ENCODE data around the gene NMNAT2. TPM values are rescaled to one million over a fixed set of nuclear protein-coding genes. Genes with fewer than 3 reads are reported as not detected.

The NMNAT2 gene
- total RNA-seq, 1 experiment from 2014 or later = 11.4 TPM

GRCh38 chr1:183304440-183305107, 113.6 kb downstream of the NMNAT2 start:
- H3T11ph ChIP-seq (ENCODE audit: low read length) = no peak overlapping the region
- H3K23me2 ChIP-seq (ENCODE audit: insufficient read length, low read depth, low read length, poor library complexity, severe bottlenecking) = no peaks in the 10 kb centered on the region
- H3K27ac ChIP-seq (ENCODE audit: insufficient read length, low read depth, low read length) = no peak overlapping the region
- H4K20me1 ChIP-seq (ENCODE audit: control insufficient read depth, insufficient read depth, insufficient read length) = no peaks in the 10 kb centered on the region
- no peaks in the 10 kb centered on the region for H3K9me3 ChIP-seq (ENCODE audit: control insufficient read depth, low read depth, low read length)
- H2BK15ac ChIP-seq (ENCODE audit: low read depth, low read length) = no peak overlapping the region; the same call in 1 of the 2 replicates
- no peak overlapping the region for H3K4me2 ChIP-seq (ENCODE audit: insufficient read depth, insufficient read length, low read length)
- Mint-ChIP-seq H3K36me3 (ENCODE audit: insufficient read depth in 1 of 3, low read depth in 3 of 3) (no peaks in the 10 kb centered on the region; a peak in 2 of 7 replicates), H3K4me3 (no peak overlapping the region), H3K27ac (peak overlapping the region in 2 of 3 experiments; percentile 2 to 38; a peak in 2 of 7 replicates), H3K4me1 (peaks cover 34 to 40% of the 10 kb centered on the region in 2 experiments), H3K9me3 (no peaks in the 10 kb centered on the region; a peak in 1 of 5 replicates), H3K27me3 (ENCODE audit: low read depth) (peaks cover 2% of the 10 kb centered on the region; the same call in 1 of the 2 replicates)
- H2BK120ac ChIP-seq (ENCODE audit: low read depth, low read length, poor library complexity, severe bottlenecking) = no peak overlapping the region
- no peak overlapping the region for H3K9ac ChIP-seq (ENCODE audit: extremely low read depth, insufficient read length, low read length)
- H2BK12ac ChIP-seq (ENCODE audit: insufficient read length, low read depth, low read length) = no peak overlapping the region
- H3K14ac ChIP-seq (ENCODE audit: insufficient read depth, low read length) = no peak overlapping the region
- no peak overlapping the region for H2BK5ac ChIP-seq (ENCODE audit: insufficient read length, low read length)
- H4K91ac ChIP-seq (ENCODE audit: insufficient read length, low read depth, low read length) = no peak overlapping the region
- peaks cover 14% of the 10 kb centered on the region; the same call in 1 of the 2 replicates for H3K4me1 ChIP-seq (ENCODE audit: insufficient read depth, low read length)
- no peak overlapping the region for H4K5ac ChIP-seq (ENCODE audit: insufficient read length, low read depth, low read length)
- H4K8ac ChIP-seq (replicated peaks; ENCODE audit: insufficient read length, low read depth, low read length) = no peak overlapping the region
- no peaks in the 10 kb centered on the region for H3K79me1 ChIP-seq (ENCODE audit: insufficient read depth, low read depth, low read length, poor library complexity, severe bottlenecking)
- H2AFZ ChIP-seq (ENCODE audit: low read length) = no peak overlapping the region
- no peak overlapping the region for H3K4ac ChIP-seq (ENCODE audit: low read depth, low read length)
- H3K18ac ChIP-seq (ENCODE audit: insufficient read length, low read depth, low read length) = no peak overlapping the region
- H3K56ac ChIP-seq (ENCODE audit: insufficient read length, low read depth, low read length) = no peak overlapping the region
- H2AK5ac ChIP-seq (ENCODE audit: insufficient read length, low read length) = no peak overlapping the region
- no CpG with 5 or more reads among the region's 7 CpGs for WGBS (ENCODE audit: extremely low coverage, insufficient read length, low lambda C conversion rate)
- TF ChIP-seq CTCF (conservative IDR thresholded peaks at IDR 0.05) = no peak
- no peaks in the 10 kb centered on the region for H3K79me2 ChIP-seq (ENCODE audit: insufficient read depth, low read length)
- no peak for DNase-seq
- H2BK20ac ChIP-seq (ENCODE audit: low read depth, low read length, poor library complexity, severe bottlenecking) = no peak overlapping the region
- no peaks in the 10 kb centered on the region for H3K27me3 ChIP-seq (ENCODE audit: insufficient read depth, low read length)
- no peak overlapping the region for H3K23ac ChIP-seq (ENCODE audit: insufficient read length, low read depth, low read length)
